Measurements from ENCODE around the gene SCEL.

SCEL gene

GRCh38 chr13:77536358-77536757 is 852 bp downstream of the SCEL start:
- no peak overlapping the region for H3K9ac ChIP-seq (ENCODE audit: low read length in 2 of 2)
- no peaks in the 10 kb centered on the region for H3K36me3 ChIP-seq (ENCODE audit: control insufficient read depth in 2 of 2, insufficient read depth in 2 of 2, low read length in 2 of 2)
- no peaks in the 10 kb centered on the region for H3K4me1 ChIP-seq (ENCODE audit: control insufficient read depth, insufficient read depth, low read length)
- H3K27ac ChIP-seq (ENCODE audit: low read length): no peak overlapping the region
- no peak overlapping the region for H3K4me3 ChIP-seq (ENCODE audit: low read length in 2 of 2)
- no peaks in the 10 kb centered on the region for H3K9me3 ChIP-seq (ENCODE audit: control insufficient read depth in 2 of 2, low read length in 2 of 2)
- peaks cover 0 to 3% of the 10 kb centered on the region in 2 donors for H3K27me3 ChIP-seq (ENCODE audit: control insufficient read depth in 1 of 2, insufficient read depth in 2 of 2, low read length in 2 of 2)

- no peaks in the 10 kb centered on the region for H3K9me3 ChIP-seq (ENCODE audit: control insufficient read depth in 2 of 2, low read length in 2 of 2)
- no peak overlapping the region for H3K9ac ChIP-seq (ENCODE audit: low read length in 2 of 2)
- H3K27ac ChIP-seq (ENCODE audit: low read length): no peak overlapping the region
- H3K4me1 ChIP-seq (ENCODE audit: control insufficient read depth, insufficient read depth, low read length): no peaks in the 10 kb centered on the region
- peaks cover 0 to 3% of the 10 kb centered on the region in 2 donors for H3K27me3 ChIP-seq (ENCODE audit: control insufficient read depth in 1 of 2, insufficient read depth in 2 of 2, low read length in 2 of 2)
- H3K4me3 ChIP-seq (ENCODE audit: low read length in 2 of 2): no peak overlapping the region
- no peaks in the 10 kb centered on the region for H3K36me3 ChIP-seq (ENCODE audit: control insufficient read depth in 2 of 2, insufficient read depth in 2 of 2, low read length in 2 of 2)
Observed at GRCh38 chr13:77537289-77537919, 1.9 kb downstream of the SCEL start.

GRCh38 chr13:77543711-77544110 is 8.2 kb downstream of the SCEL start:
- no peak overlapping the region for H3K4me3 ChIP-seq (ENCODE audit: low read length in 2 of 2)
- H3K9me3 ChIP-seq (ENCODE audit: control insufficient read depth in 2 of 2, low read length in 2 of 2): no peaks in the 10 kb centered on the region
- no peaks in the 10 kb centered on the region for H3K36me3 ChIP-seq (ENCODE audit: control insufficient read depth in 2 of 2, insufficient read depth in 2 of 2, low read length in 2 of 2)

GRCh38 chr13:77544355-77544754 is 8.8 kb downstream of the SCEL start:
- H3K27me3 ChIP-seq (ENCODE audit: control insufficient read depth in 1 of 2, insufficient read depth in 2 of 2, low read length in 2 of 2): no peaks in the 10 kb centered on the region
- H3K4me1 ChIP-seq (ENCODE audit: control insufficient read depth, insufficient read depth, low read length): no peaks in the 10 kb centered on the region
- no peak overlapping the region for H3K27ac ChIP-seq (ENCODE audit: low read length)
- no peaks in the 10 kb centered on the region for H3K36me3 ChIP-seq (ENCODE audit: control insufficient read depth in 2 of 2, insufficient read depth in 2 of 2, low read length in 2 of 2)
- H3K9me3 ChIP-seq (ENCODE audit: control insufficient read depth in 2 of 2, low read length in 2 of 2): no peaks in the 10 kb centered on the region
- H3K9ac ChIP-seq (ENCODE audit: low read length in 2 of 2): no peak overlapping the region
- peak overlapping the region in 1 of 2 donors; percentile 24 for H3K4me3 ChIP-seq (ENCODE audit: low read length in 2 of 2)

More at GRCh38 chr13:77543711-77544110, 8.2 kb downstream of the SCEL start:
- Histone ChIP-seq H3K27me3 (ENCODE audit: control insufficient read depth in 1 of 2, insufficient read depth in 2 of 2, low read length in 2 of 2) (no peaks in the 10 kb centered on the region), H3K9ac (ENCODE audit: low read length in 2 of 2) (no peak overlapping the region), H3K4me1 (ENCODE audit: control insufficient read depth, insufficient read depth, low read length) (no peaks in the 10 kb centered on the region), H3K27ac (ENCODE audit: low read length) (no peak overlapping the region)

- Histone ChIP-seq H3K9ac (ENCODE audit: low read length in 2 of 2) (no peak overlapping the region), H3K9me3 (ENCODE audit: control insufficient read depth in 2 of 2, low read length in 2 of 2) (no peaks in the 10 kb centered on the region), H3K4me1 (ENCODE audit: control insufficient read depth, insufficient read depth, low read length) (no peaks in the 10 kb centered on the region), H3K36me3 (ENCODE audit: control insufficient read depth in 2 of 2, insufficient read depth in 2 of 2, low read length in 2 of 2) (no peaks in the 10 kb centered on the region), H3K4me3 (ENCODE audit: low read length in 2 of 2) (no peak overlapping the region), H3K27ac (ENCODE audit: low read length) (no peak overlapping the region), H3K27me3 (ENCODE audit: control insufficient read depth in 1 of 2, insufficient read depth in 2 of 2, low read length in 2 of 2) (no peaks in the 10 kb centered on the region)
Observed at GRCh38 chr13:77544758-77545338, 9.3 kb downstream of the SCEL start.

GRCh38 chr13:77545626-77546412 is 10.3 kb downstream of the SCEL start:
- no peak overlapping the region for H3K9ac ChIP-seq (ENCODE audit: low read length in 2 of 2)
- H3K9me3 ChIP-seq (ENCODE audit: control insufficient read depth in 2 of 2, low read length in 2 of 2): no peaks in the 10 kb centered on the region
- H3K4me1 ChIP-seq (ENCODE audit: control insufficient read depth, insufficient read depth, low read length): no peaks in the 10 kb centered on the region
- H3K27ac ChIP-seq (ENCODE audit: low read length): no peak overlapping the region
- H3K36me3 ChIP-seq (ENCODE audit: control insufficient read depth in 2 of 2, insufficient read depth in 2 of 2, low read length in 2 of 2): no peaks in the 10 kb centered on the region
- H3K4me3 ChIP-seq (ENCODE audit: low read length in 2 of 2): no peak overlapping the region
- H3K27me3 ChIP-seq (ENCODE audit: control insufficient read depth in 1 of 2, insufficient read depth in 2 of 2, low read length in 2 of 2): no peaks in the 10 kb centered on the region

- Histone ChIP-seq H3K36me3 (ENCODE audit: control insufficient read depth in 2 of 2, insufficient read depth in 2 of 2, low read length in 2 of 2) (no peaks in the 10 kb centered on the region), H3K9me3 (ENCODE audit: control insufficient read depth in 2 of 2, low read length in 2 of 2) (no peaks in the 10 kb centered on the region), H3K4me1 (ENCODE audit: control insufficient read depth, insufficient read depth, low read length) (no peaks in the 10 kb centered on the region), H3K9ac (ENCODE audit: low read length in 2 of 2) (no peak overlapping the region), H3K27me3 (ENCODE audit: control insufficient read depth in 1 of 2, insufficient read depth in 2 of 2, low read length in 2 of 2) (no peaks in the 10 kb centered on the region), H3K27ac (ENCODE audit: low read length) (no peak overlapping the region), H3K4me3 (ENCODE audit: low read length in 2 of 2) (no peak overlapping the region)
Observed at GRCh38 chr13:77548095-77548494, 12.6 kb downstream of the SCEL start.

GRCh38 chr13:77548594-77548993 is 13.1 kb downstream of the SCEL start:
- Histone ChIP-seq H3K9ac (ENCODE audit: low read length in 2 of 2) (no peak overlapping the region), H3K27ac (ENCODE audit: low read length) (no peak overlapping the region), H3K9me3 (ENCODE audit: control insufficient read depth in 2 of 2, low read length in 2 of 2) (no peaks in the 10 kb centered on the region), H3K4me1 (ENCODE audit: control insufficient read depth, insufficient read depth, low read length) (no peaks in the 10 kb centered on the region), H3K27me3 (ENCODE audit: control insufficient read depth in 1 of 2, insufficient read depth in 2 of 2, low read length in 2 of 2) (no peaks in the 10 kb centered on the region), H3K36me3 (ENCODE audit: control insufficient read depth in 2 of 2, insufficient read depth in 2 of 2, low read length in 2 of 2) (no peaks in the 10 kb centered on the region), H3K4me3 (ENCODE audit: low read length in 2 of 2) (no peak overlapping the region)

GRCh38 chr13:77554069-77554468 is 18.6 kb downstream of the SCEL start:
- H3K27ac ChIP-seq (ENCODE audit: low read length): no peak overlapping the region
- no peaks in the 10 kb centered on the region for H3K27me3 ChIP-seq (ENCODE audit: control insufficient read depth in 1 of 2, insufficient read depth in 2 of 2, low read length in 2 of 2)
- H3K36me3 ChIP-seq (ENCODE audit: control insufficient read depth in 2 of 2, insufficient read depth in 2 of 2, low read length in 2 of 2): no peaks in the 10 kb centered on the region
- H3K9ac ChIP-seq (ENCODE audit: low read length in 2 of 2): no peak overlapping the region
- no peaks in the 10 kb centered on the region for H3K9me3 ChIP-seq (ENCODE audit: control insufficient read depth in 2 of 2, low read length in 2 of 2)
- no peak overlapping the region for H3K4me3 ChIP-seq (ENCODE audit: low read length in 2 of 2)
- H3K4me1 ChIP-seq (ENCODE audit: control insufficient read depth, insufficient read depth, low read length): no peaks in the 10 kb centered on the region

GRCh38 chr13:77555246-77555645 is 19.7 kb downstream of the SCEL start:
- H3K4me1 ChIP-seq (ENCODE audit: control insufficient read depth, insufficient read depth, low read length): no peaks in the 10 kb centered on the region
- H3K27me3 ChIP-seq (ENCODE audit: control insufficient read depth in 1 of 2, insufficient read depth in 2 of 2, low read length in 2 of 2): no peaks in the 10 kb centered on the region
- no peak overlapping the region for H3K4me3 ChIP-seq (ENCODE audit: low read length in 2 of 2)
- no peak overlapping the region for H3K27ac ChIP-seq (ENCODE audit: low read length)
- H3K9ac ChIP-seq (ENCODE audit: low read length in 2 of 2): no peak overlapping the region
- no peaks in the 10 kb centered on the region for H3K9me3 ChIP-seq (ENCODE audit: control insufficient read depth in 2 of 2, low read length in 2 of 2)
- H3K36me3 ChIP-seq (ENCODE audit: control insufficient read depth in 2 of 2, insufficient read depth in 2 of 2, low read length in 2 of 2): no peaks in the 10 kb centered on the region

- Histone ChIP-seq H3K27ac (ENCODE audit: low read length) (no peak overlapping the region), H3K4me3 (ENCODE audit: low read length in 2 of 2) (no peak overlapping the region), H3K9ac (ENCODE audit: low read length in 2 of 2) (no peak overlapping the region), H3K36me3 (ENCODE audit: control insufficient read depth in 2 of 2, insufficient read depth in 2 of 2, low read length in 2 of 2) (no peaks in the 10 kb centered on the region), H3K4me1 (ENCODE audit: control insufficient read depth, insufficient read depth, low read length) (no peaks in the 10 kb centered on the region), H3K27me3 (ENCODE audit: control insufficient read depth in 1 of 2, insufficient read depth in 2 of 2, low read length in 2 of 2) (no peaks in the 10 kb centered on the region), H3K9me3 (ENCODE audit: control insufficient read depth in 2 of 2, low read length in 2 of 2) (no peaks in the 10 kb centered on the region)
Observed at GRCh38 chr13:77558016-77558415, 22.5 kb downstream of the SCEL start.
